Panc1 (cell line): ENCODE measurements around the gene CCDC34. TPM values are rescaled to one million over a fixed set of nuclear protein-coding genes. Genes with fewer than 3 reads are reported as not detected.

Source experiments
- ATAC-seq: fragments of 200-7000 bp; cut with Tn5 transposase; 2 replicates; pipeline ENCODE4 v1.9.1; 2020; ENCODE audit warnings: mild to moderate bottlenecking, moderate library complexity
- BruUV-seq: library from RNA; stranded (reverse); fragments of 400-500 nt; replicated peaks from 2 replicates; lab custom pipeline; 2021; lab: Mats Ljungman, UMichigan
- CTCF ChIA-PET: fragments of 300-600 bp; sonication (Branson Sonifier 250); formaldehyde crosslinking; loops from one replicate; lab custom pipeline; 2022; ENCODE audit warnings: antibody characterized with exemption; lab: Charles Lee
- POLR2A ChIA-PET: fragments of 300-600 bp; sonication (Branson Sonifier 250); formaldehyde crosslinking; loops from one replicate; lab custom pipeline; 2022; ENCODE audit warnings: antibody characterized with exemption; lab: Charles Lee
- DNase-seq: peaks from one replicate; pipeline ENCODE4 v3.0.0-alpha.2; 2010; ENCODE audit warnings: low read depth, low spot score
- H3K27ac ChIP-seq: 2 replicates; pipeline ENCODE4 v1.5.1; 2011; ENCODE audit warnings: mild to moderate bottlenecking, low read length, inconsistent platforms
- H3K27me3 ChIP-seq: fragments of 200-500 bp; sonication (Bioruptor generic); 2 replicates; pipeline ENCODE4 v1.6.0; 2014; ENCODE audit warnings: low read length, inconsistent platforms; ENCODE audit not compliant: control insufficient read depth, insufficient read depth
- H3K36me3 ChIP-seq: fragments of 200-500 bp; sonication (Bioruptor generic); 2 replicates; pipeline ENCODE4 v1.5.1; 2014; ENCODE audit warnings: inconsistent platforms, mild to moderate bottlenecking, low read length, moderate library complexity; ENCODE audit not compliant: control insufficient read depth, insufficient read depth
- H3K4me1 ChIP-seq: 2 replicates; pipeline ENCODE4 v1.5.1; 2011; ENCODE audit warnings: inconsistent platforms, mild to moderate bottlenecking, low read length, moderate library complexity; ENCODE audit not compliant: control insufficient read depth, insufficient read depth
- H3K4me3 ChIP-seq, 2 experiments: 2 replicates each; pipeline ENCODE4 v1.5.1; 2011 to 2012; ENCODE audit warnings: low read depth in 2 of 2, low read length in 2 of 2, mild to moderate bottlenecking in 2 of 2, inconsistent platforms in 1 of 2, moderate library complexity in 1 of 2
- H3K9me3 ChIP-seq: fragments of 200-500 bp; sonication (Bioruptor generic); 2 replicates; pipeline ENCODE4 v1.5.1; 2014; ENCODE audit warnings: low read depth, mild to moderate bottlenecking, inconsistent platforms, low read length, moderate library complexity; ENCODE audit not compliant: control insufficient read depth, insufficient read depth
- POLR2AphosphoS5 ChIP-seq: IDR thresholded peaks from 2 replicates; pipeline ENCODE4 v1.6.1; 2012; ENCODE audit warnings: mild to moderate bottlenecking, low read depth, low read length, moderate library complexity
- SIN3A ChIP-seq: IDR thresholded peaks from 2 replicates; pipeline ENCODE4 v1.6.1; 2012; ENCODE audit warnings: low read depth, mild to moderate bottlenecking, low read length, moderate library complexity, borderline replicate concordance; ENCODE audit not compliant: insufficient read depth
- TCF7L2 ChIP-seq: IDR thresholded peaks from 2 replicates; pipeline ENCODE4 v1.6.1; 2011; ENCODE audit warnings: mild to moderate bottlenecking, low read depth, low read length, inconsistent platforms
- in situ Hi-C: cut with HindIII; loops from 2 replicates; pipeline ENCODE4 v1.10.0; 2016; ENCODE audit warnings: low sequenced_read_pairs, low pct_unique_long_range_greater_than_20kb
- intact Hi-C: fragments of 100-400 bp; cut with micrococcal nuclease; formaldehyde crosslinking; loops from one replicate; pipeline ENCODE4 v1.10.0; 2022; ENCODE audit not compliant: unreplicated experiment
- total RNA-seq: library from RNA; stranded (reverse); gene quantifications from one replicate; pipeline ENCODE4 v1.2.1, GENCODE V29; 2021; ENCODE audit not compliant: unreplicated experiment
- TF ChIP-seq, protein P1 (sequence below), 2 experiments: IDR thresholded peaks; 2 replicates each; pipeline ENCODE4 v1.6.1; 2011 to 2012; ENCODE audit warnings: low read depth in 2 of 2, control low read depth in 1 of 2, low read length in 1 of 2, mild to moderate bottlenecking in 1 of 2, moderate library complexity in 1 of 2; ENCODE audit not compliant: insufficient read depth in 1 of 2
- TF ChIP-seq, protein P2 (sequence below): fragments of 450-650 bp; IDR thresholded peaks from 2 replicates; pipeline ENCODE4 v1.5.1; 2017; ENCODE audit warnings: mild to moderate bottlenecking

The CCDC34 gene
- total RNA-seq, 1 experiment from 2014 or later, result 28.3 TPM

DNA sequence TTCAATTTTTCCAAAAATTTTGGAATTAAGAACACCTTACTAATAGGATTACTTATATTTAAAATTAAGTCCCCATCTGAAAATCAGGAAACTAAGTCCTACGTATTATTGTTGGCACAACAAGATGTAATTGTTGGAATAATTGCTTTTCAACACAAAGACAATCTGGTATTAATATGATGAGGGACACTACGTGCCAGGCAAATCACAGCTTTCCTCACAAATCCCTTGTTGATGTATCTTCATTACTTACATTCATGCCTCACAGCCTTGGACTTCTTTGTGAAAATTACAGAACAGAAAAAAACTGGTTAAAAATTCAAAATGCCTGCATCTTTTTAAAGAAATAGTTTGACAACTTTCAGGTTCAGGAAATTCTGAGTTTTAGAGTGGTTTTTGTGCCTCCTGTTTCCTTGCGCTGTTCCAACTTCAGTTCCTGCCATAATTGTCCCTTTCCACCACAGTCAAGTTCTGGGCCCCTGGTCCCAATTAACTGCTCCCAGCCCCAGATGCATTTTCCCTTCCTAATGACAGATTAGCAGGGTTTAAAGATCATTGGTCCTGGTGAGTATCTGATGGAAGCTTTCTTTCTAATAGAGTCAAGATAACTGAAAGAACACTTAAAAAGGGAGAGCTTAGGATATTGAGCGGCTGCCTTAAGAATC is 23.3 kb upstream of the CCDC34 start:
- H3K27ac ChIP-seq, result peak overlapping the region; percentile 19
- no peak overlapping the region for H3K4me3 ChIP-seq
- H3K36me3 ChIP-seq, result peaks cover 20% of the 10 kb centered on the region
- H3K9me3 ChIP-seq, result no peaks in the 10 kb centered on the region
- peaks cover 47% of the 10 kb centered on the region for H3K4me1 ChIP-seq
- in situ Hi-C loops, result no loop called here
- DNase-seq (no peak), ATAC-seq (no peak)
- TF ChIP-seq, protein P1, sequence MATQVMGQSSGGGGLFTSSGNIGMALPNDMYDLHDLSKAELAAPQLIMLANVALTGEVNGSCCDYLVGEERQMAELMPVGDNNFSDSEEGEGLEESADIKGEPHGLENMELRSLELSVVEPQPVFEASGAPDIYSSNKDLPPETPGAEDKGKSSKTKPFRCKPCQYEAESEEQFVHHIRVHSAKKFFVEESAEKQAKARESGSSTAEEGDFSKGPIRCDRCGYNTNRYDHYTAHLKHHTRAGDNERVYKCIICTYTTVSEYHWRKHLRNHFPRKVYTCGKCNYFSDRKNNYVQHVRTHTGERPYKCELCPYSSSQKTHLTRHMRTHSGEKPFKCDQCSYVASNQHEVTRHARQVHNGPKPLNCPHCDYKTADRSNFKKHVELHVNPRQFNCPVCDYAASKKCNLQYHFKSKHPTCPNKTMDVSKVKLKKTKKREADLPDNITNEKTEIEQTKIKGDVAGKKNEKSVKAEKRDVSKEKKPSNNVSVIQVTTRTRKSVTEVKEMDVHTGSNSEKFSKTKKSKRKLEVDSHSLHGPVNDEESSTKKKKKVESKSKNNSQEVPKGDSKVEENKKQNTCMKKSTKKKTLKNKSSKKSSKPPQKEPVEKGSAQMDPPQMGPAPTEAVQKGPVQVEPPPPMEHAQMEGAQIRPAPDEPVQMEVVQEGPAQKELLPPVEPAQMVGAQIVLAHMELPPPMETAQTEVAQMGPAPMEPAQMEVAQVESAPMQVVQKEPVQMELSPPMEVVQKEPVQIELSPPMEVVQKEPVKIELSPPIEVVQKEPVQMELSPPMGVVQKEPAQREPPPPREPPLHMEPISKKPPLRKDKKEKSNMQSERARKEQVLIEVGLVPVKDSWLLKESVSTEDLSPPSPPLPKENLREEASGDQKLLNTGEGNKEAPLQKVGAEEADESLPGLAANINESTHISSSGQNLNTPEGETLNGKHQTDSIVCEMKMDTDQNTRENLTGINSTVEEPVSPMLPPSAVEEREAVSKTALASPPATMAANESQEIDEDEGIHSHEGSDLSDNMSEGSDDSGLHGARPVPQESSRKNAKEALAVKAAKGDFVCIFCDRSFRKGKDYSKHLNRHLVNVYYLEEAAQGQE (IDR thresholded peaks at IDR 0.05; ENCODE audit: insufficient read depth in 1 of 2, low read depth in 2 of 2, low read length in 1 of 2), result no peak
- TF ChIP-seq SIN3A (no peak), POLR2AphosphoS5 (no peak), TCF7L2 (no peak)
- TF ChIP-seq, protein P2, sequence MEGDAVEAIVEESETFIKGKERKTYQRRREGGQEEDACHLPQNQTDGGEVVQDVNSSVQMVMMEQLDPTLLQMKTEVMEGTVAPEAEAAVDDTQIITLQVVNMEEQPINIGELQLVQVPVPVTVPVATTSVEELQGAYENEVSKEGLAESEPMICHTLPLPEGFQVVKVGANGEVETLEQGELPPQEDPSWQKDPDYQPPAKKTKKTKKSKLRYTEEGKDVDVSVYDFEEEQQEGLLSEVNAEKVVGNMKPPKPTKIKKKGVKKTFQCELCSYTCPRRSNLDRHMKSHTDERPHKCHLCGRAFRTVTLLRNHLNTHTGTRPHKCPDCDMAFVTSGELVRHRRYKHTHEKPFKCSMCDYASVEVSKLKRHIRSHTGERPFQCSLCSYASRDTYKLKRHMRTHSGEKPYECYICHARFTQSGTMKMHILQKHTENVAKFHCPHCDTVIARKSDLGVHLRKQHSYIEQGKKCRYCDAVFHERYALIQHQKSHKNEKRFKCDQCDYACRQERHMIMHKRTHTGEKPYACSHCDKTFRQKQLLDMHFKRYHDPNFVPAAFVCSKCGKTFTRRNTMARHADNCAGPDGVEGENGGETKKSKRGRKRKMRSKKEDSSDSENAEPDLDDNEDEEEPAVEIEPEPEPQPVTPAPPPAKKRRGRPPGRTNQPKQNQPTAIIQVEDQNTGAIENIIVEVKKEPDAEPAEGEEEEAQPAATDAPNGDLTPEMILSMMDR, result no peak
- POLR2A ChIA-PET, result no interaction called here
- BruUV-seq, result no TSS peak
- no peaks in the 10 kb centered on the region for H3K27me3 ChIP-seq
- CTCF ChIA-PET, result no interaction called here
- intact Hi-C loops, result no loop called here

DNA sequence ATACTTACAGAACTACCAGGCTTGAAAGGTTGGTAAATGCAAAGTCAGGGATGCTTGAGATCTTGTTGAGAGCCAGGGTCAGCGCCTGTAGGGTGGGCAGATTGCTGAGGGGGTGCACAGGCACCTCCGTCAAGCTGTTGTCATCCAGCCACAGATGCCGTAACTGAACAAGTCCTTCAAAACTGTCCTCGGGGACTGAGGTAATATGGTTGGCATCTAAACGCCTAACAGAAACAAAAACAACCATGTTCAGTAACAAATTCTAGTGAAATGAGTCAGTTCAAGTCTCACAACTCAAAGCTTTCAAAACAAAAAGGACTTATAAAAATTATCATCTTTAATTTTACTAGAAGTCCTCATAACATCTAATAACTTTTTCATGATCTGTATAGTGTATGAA is 22.2 kb upstream of the CCDC34 start:
- Histone ChIP-seq H3K27me3 (no peaks in the 10 kb centered on the region), H3K4me1 (peaks cover 39% of the 10 kb centered on the region), H3K36me3 (peaks cover 26% of the 10 kb centered on the region), H3K9me3 (no peaks in the 10 kb centered on the region), H3K27ac (peak overlapping the region; percentile 66), H3K4me3 (no peak overlapping the region; a peak in 1 of 4 replicates)
- no TSS peak for BruUV-seq
- TF ChIP-seq POLR2AphosphoS5 (no peak), TCF7L2 (no peak), SIN3A (no peak)
- TF ChIP-seq, protein P2, result no peak
- TF ChIP-seq, protein P1 (IDR thresholded peaks at IDR 0.05; ENCODE audit: insufficient read depth in 1 of 2, low read depth in 2 of 2, low read length in 1 of 2), result no peak
- ATAC-seq, result peak; percentile 77
- ChIA-PET CTCF (interaction anchor here (0.5 kb wide), 1 partner anchor 83 kb away, joined by 6 read pairs; no protein-coding TSS in a partner anchor), POLR2A (no interaction called here)
- in situ Hi-C loops (no loop called here), intact Hi-C loops (no loop called here)
- DNase-seq, result no peak
